ENCODE data around the gene ADAMTS20.

Gene ADAMTS20

DNA sequence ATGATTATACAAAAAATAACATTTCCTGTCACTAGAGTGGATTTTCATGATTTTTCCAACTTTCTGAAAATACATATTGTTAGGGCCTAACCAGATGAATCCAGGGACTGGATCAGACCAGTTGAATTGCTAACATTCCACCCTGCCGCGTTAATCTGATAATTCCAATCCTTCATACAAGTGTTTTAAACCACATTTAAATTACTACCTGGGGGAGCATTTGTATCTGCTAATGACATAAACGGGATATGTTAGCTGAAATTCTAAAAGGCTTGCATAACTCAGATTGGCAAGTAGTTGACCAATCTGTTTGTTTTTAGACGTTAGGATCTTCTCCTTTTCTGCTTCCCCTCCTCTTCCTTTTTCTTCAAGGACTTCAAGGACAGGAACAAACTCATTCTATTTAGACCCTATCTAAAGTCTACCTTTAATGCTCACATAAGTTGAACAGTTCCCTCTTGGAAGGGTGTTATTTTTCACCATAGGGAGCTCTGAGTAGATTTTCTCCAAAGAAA is 239.0 kb downstream of the ADAMTS20 start:
- no peak for DNase-seq

- DNase-seq, result no peak
These were observed 241.4 kb downstream of the ADAMTS20 start for GRCh38 chr12:43310596-43310995.

GRCh38 chr12:43309959-43310358 is 242.0 kb downstream of the ADAMTS20 start:
- no peak for DNase-seq

- no peak for DNase-seq
These were observed 243.2 kb downstream of the ADAMTS20 start for GRCh38 chr12:43308776-43309175.

- DNase-seq, result no peak
These were observed 244.9 kb downstream of the ADAMTS20 start for GRCh38 chr12:43307126-43307525.

- no peak for DNase-seq
These were observed 245.9 kb downstream of the ADAMTS20 start for GRCh38 chr12:43306066-43306465.

GRCh38 chr12:43305065-43305464 is 246.9 kb downstream of the ADAMTS20 start:
- DNase-seq, result no peak

All from DMS79 (cell line).